Hepatocyte (in vitro differentiated cells): ENCODE results near the gene PPM1K.
"Not testable (repeated sequence)": the region's sequence is repeated elsewhere in the genome, so short reads cannot be mapped to it uniquely, and the experiment has no call there.

Source experiments
- EZH2 ChIP-seq: fragments of 200-600 bp; sonication (generic); IDR thresholded peaks from 2 replicates; pipeline ENCODE4 v1.6.1; 2016; ENCODE audit warnings: antibody characterized with exemption, mild to moderate bottlenecking, borderline replicate concordance
- EZH2phosphoT487 ChIP-seq: fragments of 200-600 bp; sonication (generic); IDR thresholded peaks from one replicate; pipeline ENCODE4 v1.6.1; 2018; ENCODE audit warnings: antibody characterized with exemption, mild to moderate bottlenecking, low read depth, moderate library complexity; ENCODE audit not compliant: unreplicated experiment, severe bottlenecking
- TF ChIP-seq, protein P1 (sequence below): fragments of 200-600 bp; sonication (generic); IDR thresholded peaks from 2 replicates; pipeline ENCODE4 v1.5.1; 2016; ENCODE audit warnings: antibody characterized with exemption, mild to moderate bottlenecking; ENCODE audit not compliant: poor library complexity

DNA sequence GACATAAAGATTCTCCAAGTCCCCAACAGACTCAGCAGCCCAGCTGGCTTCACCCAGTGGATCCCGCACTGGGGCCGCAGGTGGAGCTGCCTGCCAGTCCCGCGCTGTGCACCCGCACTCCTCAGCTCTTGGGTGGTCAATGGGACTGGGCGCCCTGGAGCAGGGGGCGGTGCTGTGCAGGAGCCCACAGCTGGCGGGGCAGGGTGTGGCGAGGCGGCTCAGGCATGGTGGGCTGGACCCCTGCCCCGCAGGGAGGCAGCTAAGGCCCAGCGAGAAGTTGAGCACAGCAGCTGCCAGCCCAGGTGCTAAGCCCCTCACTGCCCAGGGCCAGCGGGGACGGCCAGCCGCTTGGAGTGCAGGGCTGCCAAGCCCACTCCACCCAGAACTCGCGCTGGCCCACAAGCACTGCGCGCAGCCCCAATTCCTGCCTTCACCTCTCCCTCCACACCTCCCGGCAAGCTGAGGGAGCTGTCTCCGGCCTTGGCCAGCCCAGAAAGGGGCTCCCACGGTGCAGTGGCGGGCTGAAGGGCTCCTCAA is 28.8 kb upstream of the PPM1K start:
- not testable (repeated sequence) for TF ChIP-seq EZH2phosphoT487, EZH2
- TF ChIP-seq, protein P1, sequence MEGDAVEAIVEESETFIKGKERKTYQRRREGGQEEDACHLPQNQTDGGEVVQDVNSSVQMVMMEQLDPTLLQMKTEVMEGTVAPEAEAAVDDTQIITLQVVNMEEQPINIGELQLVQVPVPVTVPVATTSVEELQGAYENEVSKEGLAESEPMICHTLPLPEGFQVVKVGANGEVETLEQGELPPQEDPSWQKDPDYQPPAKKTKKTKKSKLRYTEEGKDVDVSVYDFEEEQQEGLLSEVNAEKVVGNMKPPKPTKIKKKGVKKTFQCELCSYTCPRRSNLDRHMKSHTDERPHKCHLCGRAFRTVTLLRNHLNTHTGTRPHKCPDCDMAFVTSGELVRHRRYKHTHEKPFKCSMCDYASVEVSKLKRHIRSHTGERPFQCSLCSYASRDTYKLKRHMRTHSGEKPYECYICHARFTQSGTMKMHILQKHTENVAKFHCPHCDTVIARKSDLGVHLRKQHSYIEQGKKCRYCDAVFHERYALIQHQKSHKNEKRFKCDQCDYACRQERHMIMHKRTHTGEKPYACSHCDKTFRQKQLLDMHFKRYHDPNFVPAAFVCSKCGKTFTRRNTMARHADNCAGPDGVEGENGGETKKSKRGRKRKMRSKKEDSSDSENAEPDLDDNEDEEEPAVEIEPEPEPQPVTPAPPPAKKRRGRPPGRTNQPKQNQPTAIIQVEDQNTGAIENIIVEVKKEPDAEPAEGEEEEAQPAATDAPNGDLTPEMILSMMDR = not testable (repeated sequence)
